Panc1 (cell line): ENCODE data around the gene MET. TPM values are rescaled to one million over a fixed set of nuclear protein-coding genes. Genes with fewer than 3 reads are reported as not detected.
A peak's percentile ranks its signal among the peaks of the same experiment; 100 is the strongest.

Source experiments
- ATAC-seq: fragments of 200-7000 bp; cut with Tn5 transposase; 2 replicates; pipeline ENCODE4 v1.9.1; 2020; ENCODE audit warnings: mild to moderate bottlenecking, moderate library complexity
- BruUV-seq: library from RNA; stranded (reverse); fragments of 400-500 nt; replicated peaks from 2 replicates; lab custom pipeline; 2021; lab: Mats Ljungman, UMichigan
- CTCF ChIA-PET: fragments of 300-600 bp; sonication (Branson Sonifier 250); formaldehyde crosslinking; loops from one replicate; lab custom pipeline; 2022; ENCODE audit warnings: antibody characterized with exemption; lab: Charles Lee
- POLR2A ChIA-PET: fragments of 300-600 bp; sonication (Branson Sonifier 250); formaldehyde crosslinking; loops from one replicate; lab custom pipeline; 2022; ENCODE audit warnings: antibody characterized with exemption; lab: Charles Lee
- DNase-seq: peaks from one replicate; pipeline ENCODE4 v3.0.0-alpha.2; 2010; ENCODE audit warnings: low read depth, low spot score
- H3K27ac ChIP-seq: 2 replicates; pipeline ENCODE4 v1.5.1; 2011; ENCODE audit warnings: mild to moderate bottlenecking, low read length, inconsistent platforms
- H3K27me3 ChIP-seq: fragments of 200-500 bp; sonication (Bioruptor generic); 2 replicates; pipeline ENCODE4 v1.6.0; 2014; ENCODE audit warnings: low read length, inconsistent platforms; ENCODE audit not compliant: control insufficient read depth, insufficient read depth
- H3K36me3 ChIP-seq: fragments of 200-500 bp; sonication (Bioruptor generic); 2 replicates; pipeline ENCODE4 v1.5.1; 2014; ENCODE audit warnings: inconsistent platforms, mild to moderate bottlenecking, low read length, moderate library complexity; ENCODE audit not compliant: control insufficient read depth, insufficient read depth
- H3K4me1 ChIP-seq: 2 replicates; pipeline ENCODE4 v1.5.1; 2011; ENCODE audit warnings: inconsistent platforms, mild to moderate bottlenecking, low read length, moderate library complexity; ENCODE audit not compliant: control insufficient read depth, insufficient read depth
- H3K4me3 ChIP-seq, 2 experiments: 2 replicates each; pipeline ENCODE4 v1.5.1; 2011 to 2012; ENCODE audit warnings: low read depth in 2 of 2, low read length in 2 of 2, mild to moderate bottlenecking in 2 of 2, inconsistent platforms in 1 of 2, moderate library complexity in 1 of 2
- H3K9me3 ChIP-seq: fragments of 200-500 bp; sonication (Bioruptor generic); 2 replicates; pipeline ENCODE4 v1.5.1; 2014; ENCODE audit warnings: low read depth, mild to moderate bottlenecking, inconsistent platforms, low read length, moderate library complexity; ENCODE audit not compliant: control insufficient read depth, insufficient read depth
- POLR2AphosphoS5 ChIP-seq: IDR thresholded peaks from 2 replicates; pipeline ENCODE4 v1.6.1; 2012; ENCODE audit warnings: mild to moderate bottlenecking, low read depth, low read length, moderate library complexity
- SIN3A ChIP-seq: IDR thresholded peaks from 2 replicates; pipeline ENCODE4 v1.6.1; 2012; ENCODE audit warnings: low read depth, mild to moderate bottlenecking, low read length, moderate library complexity, borderline replicate concordance; ENCODE audit not compliant: insufficient read depth
- TCF7L2 ChIP-seq: IDR thresholded peaks from 2 replicates; pipeline ENCODE4 v1.6.1; 2011; ENCODE audit warnings: mild to moderate bottlenecking, low read depth, low read length, inconsistent platforms
- in situ Hi-C: cut with HindIII; loops from 2 replicates; pipeline ENCODE4 v1.10.0; 2016; ENCODE audit warnings: low sequenced_read_pairs, low pct_unique_long_range_greater_than_20kb
- intact Hi-C: fragments of 100-400 bp; cut with micrococcal nuclease; formaldehyde crosslinking; loops from one replicate; pipeline ENCODE4 v1.10.0; 2022; ENCODE audit not compliant: unreplicated experiment
- total RNA-seq: library from RNA; stranded (reverse); gene quantifications from one replicate; pipeline ENCODE4 v1.2.1, GENCODE V29; 2021; ENCODE audit not compliant: unreplicated experiment
- TF ChIP-seq, protein P1 (sequence below): fragments of 450-650 bp; IDR thresholded peaks from 2 replicates; pipeline ENCODE4 v1.5.1; 2017; ENCODE audit warnings: mild to moderate bottlenecking
- TF ChIP-seq, protein P2 (sequence below), 2 experiments: IDR thresholded peaks; 2 replicates each; pipeline ENCODE4 v1.6.1; 2011 to 2012; ENCODE audit warnings: low read depth in 2 of 2, control low read depth in 1 of 2, low read length in 1 of 2, mild to moderate bottlenecking in 1 of 2, moderate library complexity in 1 of 2; ENCODE audit not compliant: insufficient read depth in 1 of 2

The MET gene
- total RNA-seq, 1 experiment from 2014 or later: 103 TPM

DNA sequence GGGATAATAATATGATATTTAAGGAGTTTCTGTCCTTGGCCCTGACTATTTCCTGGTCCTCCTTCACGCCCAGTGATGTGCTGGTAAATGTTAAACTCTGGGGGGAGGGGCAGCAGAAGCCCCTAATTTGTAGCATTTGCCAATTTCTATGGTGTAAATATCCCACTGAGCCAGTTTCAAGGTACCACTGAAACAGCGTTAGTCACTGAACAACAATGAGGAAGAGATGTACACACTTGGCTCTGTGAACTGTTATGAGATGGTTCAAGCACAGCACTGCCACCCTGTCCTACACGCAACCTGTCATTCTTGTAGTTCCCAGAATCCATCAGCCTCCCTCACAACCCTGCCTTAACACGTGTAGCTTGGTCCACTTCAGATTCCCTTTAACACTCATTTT, 39.8 kb downstream of the MET start:
- DNase-seq (no peak), ATAC-seq (no peak)
- TF ChIP-seq, protein P1, sequence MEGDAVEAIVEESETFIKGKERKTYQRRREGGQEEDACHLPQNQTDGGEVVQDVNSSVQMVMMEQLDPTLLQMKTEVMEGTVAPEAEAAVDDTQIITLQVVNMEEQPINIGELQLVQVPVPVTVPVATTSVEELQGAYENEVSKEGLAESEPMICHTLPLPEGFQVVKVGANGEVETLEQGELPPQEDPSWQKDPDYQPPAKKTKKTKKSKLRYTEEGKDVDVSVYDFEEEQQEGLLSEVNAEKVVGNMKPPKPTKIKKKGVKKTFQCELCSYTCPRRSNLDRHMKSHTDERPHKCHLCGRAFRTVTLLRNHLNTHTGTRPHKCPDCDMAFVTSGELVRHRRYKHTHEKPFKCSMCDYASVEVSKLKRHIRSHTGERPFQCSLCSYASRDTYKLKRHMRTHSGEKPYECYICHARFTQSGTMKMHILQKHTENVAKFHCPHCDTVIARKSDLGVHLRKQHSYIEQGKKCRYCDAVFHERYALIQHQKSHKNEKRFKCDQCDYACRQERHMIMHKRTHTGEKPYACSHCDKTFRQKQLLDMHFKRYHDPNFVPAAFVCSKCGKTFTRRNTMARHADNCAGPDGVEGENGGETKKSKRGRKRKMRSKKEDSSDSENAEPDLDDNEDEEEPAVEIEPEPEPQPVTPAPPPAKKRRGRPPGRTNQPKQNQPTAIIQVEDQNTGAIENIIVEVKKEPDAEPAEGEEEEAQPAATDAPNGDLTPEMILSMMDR: no peak
- no peak for TF ChIP-seq SIN3A
- TF ChIP-seq POLR2AphosphoS5: no peak
- TF ChIP-seq TCF7L2: no peak
- TF ChIP-seq, protein P2, sequence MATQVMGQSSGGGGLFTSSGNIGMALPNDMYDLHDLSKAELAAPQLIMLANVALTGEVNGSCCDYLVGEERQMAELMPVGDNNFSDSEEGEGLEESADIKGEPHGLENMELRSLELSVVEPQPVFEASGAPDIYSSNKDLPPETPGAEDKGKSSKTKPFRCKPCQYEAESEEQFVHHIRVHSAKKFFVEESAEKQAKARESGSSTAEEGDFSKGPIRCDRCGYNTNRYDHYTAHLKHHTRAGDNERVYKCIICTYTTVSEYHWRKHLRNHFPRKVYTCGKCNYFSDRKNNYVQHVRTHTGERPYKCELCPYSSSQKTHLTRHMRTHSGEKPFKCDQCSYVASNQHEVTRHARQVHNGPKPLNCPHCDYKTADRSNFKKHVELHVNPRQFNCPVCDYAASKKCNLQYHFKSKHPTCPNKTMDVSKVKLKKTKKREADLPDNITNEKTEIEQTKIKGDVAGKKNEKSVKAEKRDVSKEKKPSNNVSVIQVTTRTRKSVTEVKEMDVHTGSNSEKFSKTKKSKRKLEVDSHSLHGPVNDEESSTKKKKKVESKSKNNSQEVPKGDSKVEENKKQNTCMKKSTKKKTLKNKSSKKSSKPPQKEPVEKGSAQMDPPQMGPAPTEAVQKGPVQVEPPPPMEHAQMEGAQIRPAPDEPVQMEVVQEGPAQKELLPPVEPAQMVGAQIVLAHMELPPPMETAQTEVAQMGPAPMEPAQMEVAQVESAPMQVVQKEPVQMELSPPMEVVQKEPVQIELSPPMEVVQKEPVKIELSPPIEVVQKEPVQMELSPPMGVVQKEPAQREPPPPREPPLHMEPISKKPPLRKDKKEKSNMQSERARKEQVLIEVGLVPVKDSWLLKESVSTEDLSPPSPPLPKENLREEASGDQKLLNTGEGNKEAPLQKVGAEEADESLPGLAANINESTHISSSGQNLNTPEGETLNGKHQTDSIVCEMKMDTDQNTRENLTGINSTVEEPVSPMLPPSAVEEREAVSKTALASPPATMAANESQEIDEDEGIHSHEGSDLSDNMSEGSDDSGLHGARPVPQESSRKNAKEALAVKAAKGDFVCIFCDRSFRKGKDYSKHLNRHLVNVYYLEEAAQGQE (IDR thresholded peaks at IDR 0.05; ENCODE audit: insufficient read depth in 1 of 2, low read depth in 2 of 2, low read length in 1 of 2): no peak
- ChIA-PET POLR2A (interaction anchor here (1.0 kb wide), 1 partner anchor 35 kb away, joined by 3 read pairs; no protein-coding TSS in a partner anchor), CTCF (no interaction called here)
- no TSS peak for BruUV-seq
- peak overlapping the region; percentile 91 for H3K27ac ChIP-seq
- H3K36me3 ChIP-seq: no peaks in the 10 kb centered on the region
- intact Hi-C loops: no loop called here
- no peaks in the 10 kb centered on the region for H3K9me3 ChIP-seq
- in situ Hi-C loops: no loop called here
- no peak overlapping the region for H3K4me3 ChIP-seq
- peaks cover 84% of the 10 kb centered on the region for H3K4me1 ChIP-seq
- H3K27me3 ChIP-seq: no peaks in the 10 kb centered on the region

DNA sequence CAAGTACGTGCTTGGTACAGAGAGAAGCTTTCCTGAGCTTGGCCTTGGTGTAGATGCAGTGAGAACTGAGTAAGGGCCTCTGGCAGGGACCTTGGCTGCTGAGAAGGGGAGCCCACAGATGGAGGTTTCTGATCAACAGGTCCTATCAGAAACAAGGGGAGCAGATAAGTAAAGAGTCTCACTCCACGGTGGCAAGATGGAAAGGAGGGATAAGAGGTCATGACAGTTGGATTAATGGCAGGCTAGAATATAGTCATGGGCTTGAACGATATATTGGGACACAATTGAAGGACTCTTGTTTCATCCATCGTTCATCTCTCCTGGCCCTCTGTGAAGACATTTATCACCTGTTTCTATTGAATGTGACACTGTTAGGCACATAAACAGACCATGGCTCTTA, 41.5 kb downstream of the MET start:
- ChIA-PET CTCF (no interaction called here), POLR2A (no interaction called here)
- intact Hi-C loops: no loop called here
- TF ChIP-seq TCF7L2 (no peak), POLR2AphosphoS5 (no peak), SIN3A (no peak)
- TF ChIP-seq, protein P1: no peak
- TF ChIP-seq, protein P2 (IDR thresholded peaks at IDR 0.05; ENCODE audit: insufficient read depth in 1 of 2, low read depth in 2 of 2, low read length in 1 of 2): no peak
- in situ Hi-C loops: no loop called here
- no peak overlapping the region for H3K4me3 ChIP-seq
- BruUV-seq: no TSS peak
- no peaks in the 10 kb centered on the region for H3K27me3 ChIP-seq
- no peak for DNase-seq
- peaks cover 73% of the 10 kb centered on the region for H3K4me1 ChIP-seq
- no peak for ATAC-seq
- no peaks in the 10 kb centered on the region for H3K9me3 ChIP-seq
- H3K27ac ChIP-seq: peak overlapping the region; percentile 46; the same call in 1 of the 2 replicates
- no peaks in the 10 kb centered on the region for H3K36me3 ChIP-seq
